AG09309 (cell line): ENCODE data around the gene FCHSD1.

Source experiments
- DNase-seq: peaks from one replicate; pipeline ENCODE4 v3.0.0-alpha.2; 2010; ENCODE audit warnings: low read depth
- H3K4me3 ChIP-seq: 2 replicates; pipeline ENCODE4 v1.5.1; 2011; ENCODE audit warnings: mild to moderate bottlenecking, low read depth, low read length, moderate library complexity; ENCODE audit not compliant: control insufficient read depth
- TF ChIP-seq, protein P1 (sequence below): IDR thresholded peaks from 2 replicates; pipeline ENCODE4 v1.5.1; 2011; ENCODE audit warnings: mild to moderate bottlenecking, low read depth, low read length, inconsistent platforms; ENCODE audit not compliant: insufficient read depth, control insufficient read depth; ENCODE audit errors: missing control alignments

FCHSD1 gene

DNA sequence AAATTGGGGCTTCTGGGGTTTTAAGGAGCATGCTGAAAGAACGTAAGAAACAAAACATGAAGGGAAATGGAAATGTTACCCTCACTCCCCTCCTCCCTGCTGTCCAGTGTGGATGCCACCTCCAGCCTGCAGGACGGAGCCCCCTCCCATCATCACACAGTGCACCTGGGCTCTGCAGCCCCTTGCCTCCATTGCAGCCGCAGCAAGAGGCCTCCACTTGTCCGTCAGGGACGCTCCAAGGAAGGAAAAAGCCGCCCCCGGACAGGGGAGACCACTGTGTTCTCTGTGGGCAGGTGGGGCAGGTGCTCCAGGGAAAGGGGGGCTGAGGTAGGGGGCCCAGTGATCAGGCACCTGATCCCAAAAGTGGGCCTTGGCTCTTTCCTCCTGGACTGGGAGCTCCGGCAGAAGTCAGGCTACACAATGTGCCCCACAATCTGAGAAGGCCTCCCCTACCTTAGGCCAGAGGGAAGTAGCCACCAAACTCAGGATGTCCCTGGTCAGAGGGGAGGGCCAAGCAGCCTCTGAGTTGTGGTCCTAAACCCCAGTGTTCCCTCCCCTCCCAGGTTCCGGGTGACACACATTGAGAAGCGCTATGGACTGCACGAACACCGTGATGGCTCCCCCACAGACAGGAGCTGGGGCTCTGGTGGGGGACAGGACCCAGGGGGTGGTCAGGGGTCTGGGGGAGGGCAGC lies 11.7 kb downstream of the FCHSD1 start:
- H3K4me3 ChIP-seq = no peak overlapping the region
- DNase-seq = no peak
- TF ChIP-seq, protein P1, sequence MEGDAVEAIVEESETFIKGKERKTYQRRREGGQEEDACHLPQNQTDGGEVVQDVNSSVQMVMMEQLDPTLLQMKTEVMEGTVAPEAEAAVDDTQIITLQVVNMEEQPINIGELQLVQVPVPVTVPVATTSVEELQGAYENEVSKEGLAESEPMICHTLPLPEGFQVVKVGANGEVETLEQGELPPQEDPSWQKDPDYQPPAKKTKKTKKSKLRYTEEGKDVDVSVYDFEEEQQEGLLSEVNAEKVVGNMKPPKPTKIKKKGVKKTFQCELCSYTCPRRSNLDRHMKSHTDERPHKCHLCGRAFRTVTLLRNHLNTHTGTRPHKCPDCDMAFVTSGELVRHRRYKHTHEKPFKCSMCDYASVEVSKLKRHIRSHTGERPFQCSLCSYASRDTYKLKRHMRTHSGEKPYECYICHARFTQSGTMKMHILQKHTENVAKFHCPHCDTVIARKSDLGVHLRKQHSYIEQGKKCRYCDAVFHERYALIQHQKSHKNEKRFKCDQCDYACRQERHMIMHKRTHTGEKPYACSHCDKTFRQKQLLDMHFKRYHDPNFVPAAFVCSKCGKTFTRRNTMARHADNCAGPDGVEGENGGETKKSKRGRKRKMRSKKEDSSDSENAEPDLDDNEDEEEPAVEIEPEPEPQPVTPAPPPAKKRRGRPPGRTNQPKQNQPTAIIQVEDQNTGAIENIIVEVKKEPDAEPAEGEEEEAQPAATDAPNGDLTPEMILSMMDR = no peak

DNA sequence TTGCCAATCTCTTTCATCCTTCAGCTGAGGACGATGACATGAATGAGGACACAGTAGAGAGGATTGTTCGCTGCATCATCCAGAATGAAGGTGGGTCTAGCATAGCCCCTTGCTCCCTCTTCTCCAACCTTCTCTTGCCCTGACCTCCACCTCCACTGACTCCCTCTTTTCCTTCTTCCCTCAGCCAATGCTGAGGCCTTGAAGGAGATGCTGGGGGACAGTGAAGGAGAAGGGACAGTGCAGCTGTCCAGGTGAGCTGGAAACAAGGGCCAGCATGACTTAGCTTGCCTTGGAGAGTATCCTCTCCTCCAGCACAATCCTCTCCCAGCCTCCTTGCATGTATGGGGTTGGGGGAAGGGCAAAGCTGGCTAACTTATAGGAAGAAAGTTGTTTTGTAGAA lies 12.4 kb downstream of the FCHSD1 start:
- no peak overlapping the region for H3K4me3 ChIP-seq
- TF ChIP-seq, protein P1 = no peak
- no peak for DNase-seq

DNA sequence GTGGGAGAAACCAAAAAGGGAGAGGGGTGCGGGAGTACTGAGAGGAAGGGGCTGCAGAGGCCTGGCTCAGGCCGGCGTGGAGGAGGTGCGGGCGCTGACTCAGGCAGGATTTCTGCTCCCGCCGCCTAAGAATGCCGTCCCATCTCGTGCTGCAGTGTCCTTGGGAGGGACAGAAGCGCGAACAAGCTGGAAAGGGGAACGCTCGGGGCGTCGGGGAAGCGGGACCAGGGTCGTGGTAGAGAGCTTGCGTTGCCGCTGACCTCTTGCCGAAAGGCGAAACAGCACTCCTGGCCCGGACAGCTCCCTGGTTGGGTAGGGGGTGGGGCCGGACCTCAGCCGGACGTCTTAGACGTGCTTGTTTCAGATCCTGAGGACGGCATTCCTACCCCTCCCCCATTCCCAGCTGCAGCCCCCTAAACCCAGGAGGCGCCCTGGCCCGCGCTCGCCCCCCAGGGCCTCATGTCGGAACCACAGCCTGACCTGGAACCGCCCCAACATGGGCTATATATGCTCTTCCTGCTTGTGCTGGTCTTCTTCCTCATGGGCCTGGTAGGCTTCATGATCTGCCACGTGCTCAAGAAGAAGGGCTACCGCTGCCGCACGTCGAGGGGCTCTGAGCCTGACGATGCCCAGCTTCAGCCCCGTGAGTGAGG lies 13.3 kb downstream of the FCHSD1 start:
- TF ChIP-seq, protein P1 = peak; percentile 41
- no peak for DNase-seq
- H3K4me3 ChIP-seq = peak overlapping the region; percentile 92

DNA sequence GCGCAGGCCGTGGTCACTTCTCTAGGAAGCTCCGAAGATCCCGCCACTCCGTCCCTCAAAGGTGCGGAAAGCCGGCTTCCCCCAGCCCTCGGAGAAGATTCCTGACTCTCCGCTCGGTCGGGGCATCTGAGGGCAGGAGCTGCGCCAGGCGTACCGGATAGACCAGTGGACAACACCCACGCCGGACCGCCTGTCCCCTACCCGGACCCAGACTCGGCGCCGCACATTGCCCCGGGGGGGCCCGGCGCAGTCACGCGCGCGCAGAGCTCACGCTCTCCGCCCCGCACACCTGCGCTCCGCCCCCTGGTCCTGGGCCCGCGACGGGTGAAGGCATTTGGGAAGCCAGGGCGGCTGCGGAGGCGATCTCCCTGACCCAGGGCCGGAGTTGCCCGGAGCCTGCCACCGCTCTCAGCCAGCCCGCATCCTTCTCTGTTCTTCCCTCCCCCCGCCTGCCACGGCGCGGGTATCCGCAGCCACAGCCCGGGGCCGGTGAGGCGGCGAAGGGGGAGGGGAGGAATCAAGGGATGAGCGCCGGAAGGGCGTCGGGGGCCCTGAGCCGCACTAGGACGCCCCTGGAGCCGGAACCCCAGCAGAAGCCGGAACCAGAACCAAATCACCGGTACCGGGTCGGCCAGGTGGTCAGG lies 14.0 kb downstream of the FCHSD1 start:
- H3K4me3 ChIP-seq = peak overlapping the region; percentile 92
- no peak for DNase-seq
- TF ChIP-seq, protein P1 = no peak

DNA sequence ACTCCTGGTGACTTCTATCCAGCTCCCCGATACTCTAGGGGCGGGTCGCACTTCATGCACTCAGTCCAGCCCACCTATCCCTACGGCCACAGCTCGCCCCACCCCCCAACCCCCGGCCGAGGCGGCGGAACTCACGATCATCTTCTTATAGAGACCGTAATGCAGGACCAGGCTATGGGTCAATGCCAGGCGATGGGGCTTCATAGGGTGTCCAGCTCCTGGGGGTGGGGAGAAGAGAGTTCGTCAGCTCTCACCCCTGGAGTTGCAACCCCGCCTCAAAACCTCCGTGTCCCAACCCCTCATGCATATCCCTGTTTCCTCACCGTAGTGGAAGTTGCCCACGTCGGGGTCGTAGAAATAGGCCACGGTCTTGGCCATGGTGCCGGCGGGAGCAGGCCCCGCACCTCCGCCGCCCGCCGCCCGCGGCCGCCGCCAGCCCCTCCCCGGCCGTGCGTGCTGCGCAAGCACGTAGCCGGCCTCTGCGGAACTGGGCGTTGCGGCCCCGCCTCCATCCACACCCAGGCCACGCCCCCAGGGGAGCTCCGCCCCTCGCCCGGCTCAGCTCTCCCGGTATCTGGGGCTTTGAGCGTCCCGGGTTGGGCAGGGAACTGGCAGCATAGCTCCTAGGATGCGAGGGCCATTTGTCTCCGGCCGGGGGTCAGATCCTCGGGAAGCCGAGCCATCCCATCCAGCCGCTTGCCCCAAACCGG lies 14.7 kb downstream of the FCHSD1 start, which contains the start of the genes HDAC3 and RELL2:
Gene HDAC3 (minus strand): TSS at position 437 of the 710 bp plus-strand sequence. CDS start 59 bp downstream, at position 378.
Gene RELL2 (plus strand): TSS at position 585 of the 710 bp plus-strand sequence. CDS start 1,229 bp downstream, outside the sequence.
- TF ChIP-seq, protein P1 = no peak
- H3K4me3 ChIP-seq = peak within 1 kb of the TSS; percentile 92
- DNase-seq = peak; percentile 40

DNA sequence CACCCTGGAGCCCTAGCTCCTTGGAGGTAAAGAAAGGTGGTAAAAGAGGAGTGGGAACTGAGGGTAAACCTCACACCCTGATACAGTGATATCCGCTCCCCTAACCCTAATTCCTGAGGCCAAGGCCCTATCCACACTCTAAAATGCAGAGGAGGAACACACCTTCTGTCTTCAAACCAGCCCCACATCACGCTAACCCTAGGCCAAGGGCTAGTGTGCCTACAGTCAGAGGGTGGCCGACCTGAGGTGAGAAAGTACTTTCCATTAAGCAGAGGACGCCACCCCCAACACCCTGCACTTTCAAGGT lies 15.2 kb downstream of the FCHSD1 start:
- no peak for DNase-seq
- TF ChIP-seq, protein P1 = no peak
- H3K4me3 ChIP-seq = peak overlapping the region; percentile 92
